Transverse colon (tissue), 4 donors: ENCODE measurements around the gene SUCLG2. TPM values are rescaled to one million over a fixed set of nuclear protein-coding genes. Genes with fewer than 3 reads are reported as not detected.

Experiments used
- DNase-seq: peaks from one replicate; pipeline ENCODE4 v3.0.0-alpha.2; 2019
- H3K27ac ChIP-seq, 4 donors: fragments of 200-600 bp; sonication (generic); 2 replicates each; pipeline ENCODE4 v1.5.1; 2016 to 2018; ENCODE audit warnings: inconsistent platforms in 4 of 4
- H3K27me3 ChIP-seq: fragments of 200-600 bp; sonication (generic); 2 replicates; pipeline ENCODE4 v1.5.1; 2017; ENCODE audit warnings: inconsistent platforms
- H3K36me3 ChIP-seq, 4 donors: fragments of 200-600 bp; sonication (generic); 2 replicates each; pipeline ENCODE4 v1.5.1; 2017 to 2019; ENCODE audit warnings: inconsistent platforms in 4 of 4
- H3K4me1 ChIP-seq, 4 donors: fragments of 200-600 bp; sonication (generic); 2 replicates each; pipeline ENCODE4 v1.5.1; 2017 to 2020; ENCODE audit warnings: inconsistent platforms in 4 of 4
- H3K4me3 ChIP-seq, 4 donors: fragments of 200-600 bp; sonication (generic); 1 replicate in 1 of 4; 2 replicates in 3 of 4; pipeline versions ENCODE4 v1.5.1 to v1.6.1; 2017 to 2019; ENCODE audit warnings: inconsistent platforms in 4 of 4
- H3K9me3 ChIP-seq, 2 donors: fragments of 200-600 bp; sonication (generic); 2 replicates each; pipeline ENCODE4 v1.5.1; 2017 to 2019; ENCODE audit warnings: inconsistent platforms in 2 of 2
- CTCF ChIP-seq, 5 experiments: fragments of 200-600 bp in 3 of 5; fragments of 450-650 bp in 2 of 5; sonication (generic) in 3 of 5; IDR thresholded peaks; 1 replicate in 2 of 5; 2 replicates in 3 of 5; pipeline ENCODE4 v1.5.1; 2016 to 2017; ENCODE audit warnings: antibody characterized with exemption in 5 of 5, inconsistent platforms in 3 of 5, mild to moderate bottlenecking in 2 of 5, moderate library complexity in 1 of 5
- EP300 ChIP-seq: sonication (generic); formaldehyde crosslinking; IDR thresholded peaks from one replicate; pipeline ENCODE4 v1.6.1; 2017; ENCODE audit warnings: antibody characterized with exemption, low read depth
- POLR2A ChIP-seq: fragments of 450-650 bp; IDR thresholded peaks from one replicate; pipeline ENCODE4 v1.6.1; 2016; ENCODE audit warnings: antibody characterized with exemption, mild to moderate bottlenecking, moderate library complexity
- POLR2AphosphoS5 ChIP-seq, 3 donors: sonication (generic); formaldehyde crosslinking; IDR thresholded peaks; one replicate each; pipeline ENCODE4 v1.6.1; 2016; ENCODE audit warnings: antibody characterized with exemption in 3 of 3
- WGBS, 2 donors: methylation state at CpG; one replicate each; pipeline ENCODE4 v1.1.5; 2018; ENCODE audit warnings: low coverage in 1 of 2; 5-methylcytosine and 5-hydroxymethylcytosine counted together
- in situ Hi-C, 4 donors: fragments of 200-750 bp; cut with MboI; loops; one replicate each; pipeline versions ENCODE4 v1.15.0 to v1.15.1; 2017; ENCODE audit warnings: low sequenced_read_pairs in 3 of 4, low pct_ligation_motif_present in 1 of 4, low pct_unique_long_range_greater_than_20kb in 1 of 4
- intact Hi-C: fragments of 100-400 bp; cut with DNase I; formaldehyde crosslinking; loops from one replicate; pipeline ENCODE4 v1.15.1; 2023; ENCODE audit warnings: low total_unique reads
- total RNA-seq, 4 donors: library from RNA; depleted of rRNA; stranded (reverse); fragments of >200 nt; gene quantifications; one replicate each; pipeline ENCODE4 v1.1.0, GENCODE V29; 2016

The SUCLG2 gene
- total RNA-seq, 4 donors from 2014 or later: 59.5 to 269 (median 160) TPM

GRCh38 chr3:67493808-67494207, 160.6 kb downstream of the SUCLG2 start:
- no peak overlapping the region for H3K27ac ChIP-seq
- peaks cover 0 to 19% (median 3%) of the 10 kb centered on the region in 4 donors for H3K36me3 ChIP-seq
- intact Hi-C loops: no loop called here
- no peak for TF ChIP-seq POLR2AphosphoS5 (IDR thresholded peaks at IDR 0.05)
- no peak for TF ChIP-seq CTCF (IDR thresholded peaks at IDR 0.05)
- TF ChIP-seq EP300: no peak
- TF ChIP-seq POLR2A: no peak
- no peaks in the 10 kb centered on the region for H3K9me3 ChIP-seq
- no peak overlapping the region for H3K4me3 ChIP-seq
- peaks cover 0 to 3% (median 0%) of the 10 kb centered on the region in 4 donors for H3K4me1 ChIP-seq
- in situ Hi-C loops: no loop called here
- WGBS, 2 donors: 93 to 95% methylated on average over 3 of the region's 3 CpGs
- no peaks in the 10 kb centered on the region for H3K27me3 ChIP-seq
- no peak for DNase-seq

- Histone ChIP-seq H3K36me3 (peaks cover 0 to 23% (median 2%) of the 10 kb centered on the region in 4 donors), H3K4me1 (peaks cover 0 to 3% (median 0%) of the 10 kb centered on the region in 4 donors), H3K4me3 (no peak overlapping the region), H3K27ac (no peak overlapping the region), H3K9me3 (no peaks in the 10 kb centered on the region), H3K27me3 (no peaks in the 10 kb centered on the region)
- no peak for DNase-seq
- in situ Hi-C loops (no loop called here), intact Hi-C loops (no loop called here)
- WGBS, 2 donors: 100% methylated on average over 1 of the region's 1 CpG
- TF ChIP-seq EP300: no peak
- no peak for TF ChIP-seq POLR2AphosphoS5 (IDR thresholded peaks at IDR 0.05)
- TF ChIP-seq POLR2A: no peak
- no peak for TF ChIP-seq CTCF (IDR thresholded peaks at IDR 0.05)
Observed at GRCh38 chr3:67490658-67491057, 163.8 kb downstream of the SUCLG2 start.

DNA sequence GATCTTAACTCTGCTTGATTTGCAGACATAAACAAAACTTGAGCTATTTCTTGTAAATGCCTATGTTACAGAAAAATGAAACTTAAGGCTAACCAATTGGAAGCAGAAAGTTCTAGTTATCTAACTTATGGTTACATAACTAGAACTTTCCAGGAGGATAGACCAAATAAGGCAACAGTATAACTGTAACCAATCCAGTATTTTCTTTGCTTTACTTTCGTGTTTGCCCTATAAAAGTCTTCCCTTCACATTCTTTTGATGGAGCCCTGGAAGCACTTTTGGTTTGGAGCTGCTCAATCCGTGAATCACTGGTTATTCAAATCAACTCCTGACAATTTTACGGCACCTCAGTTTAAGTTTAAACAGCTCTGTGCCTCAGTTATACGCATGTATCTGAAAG, 164.6 kb downstream of the SUCLG2 start:
- Histone ChIP-seq H3K27me3 (no peaks in the 10 kb centered on the region), H3K9me3 (no peaks in the 10 kb centered on the region), H3K4me3 (no peak overlapping the region), H3K27ac (peak overlapping the region in 1 of 4 donors; percentile 5), H3K36me3 (peaks cover 0 to 17% (median 0%) of the 10 kb centered on the region in 4 donors), H3K4me1 (peaks cover 0 to 3% (median 0%) of the 10 kb centered on the region in 4 donors)
- intact Hi-C loops (no loop called here), in situ Hi-C loops (no loop called here)
- no peak for TF ChIP-seq EP300
- TF ChIP-seq POLR2A: no peak
- TF ChIP-seq POLR2AphosphoS5 (IDR thresholded peaks at IDR 0.05): no peak
- no peak for TF ChIP-seq CTCF (IDR thresholded peaks at IDR 0.05)
- WGBS, 2 donors: 56 to 66% methylated on average over 4 of the region's 4 CpGs
- no peak for DNase-seq

DNA sequence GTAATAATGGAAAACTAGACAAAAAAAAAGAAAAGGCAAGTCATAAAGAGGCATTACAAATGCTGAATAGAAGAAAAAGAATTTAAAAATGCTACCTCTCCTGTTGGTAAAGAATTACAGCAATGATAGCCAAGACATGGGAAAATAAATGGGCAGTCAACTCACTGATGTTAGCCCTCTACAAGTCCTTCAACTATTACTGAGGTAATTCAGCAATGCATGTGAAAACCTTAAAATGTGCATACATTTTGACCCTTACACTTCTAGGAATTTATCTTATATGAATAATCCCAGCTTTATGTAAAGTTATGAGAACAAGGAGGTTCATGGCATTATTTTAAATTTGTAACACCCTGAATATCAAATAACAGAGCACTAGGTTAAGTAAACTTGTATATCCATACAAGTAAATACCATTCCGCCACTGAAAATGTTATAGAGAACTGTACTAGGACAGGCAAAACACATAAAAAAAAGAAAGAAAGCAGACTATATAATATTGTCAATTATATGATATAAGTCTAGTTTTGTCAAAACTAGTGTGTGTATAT, 166.8 kb downstream of the SUCLG2 start:
- Histone ChIP-seq H3K4me1 (peaks cover 0 to 3% (median 0%) of the 10 kb centered on the region in 4 donors), H3K4me3 (no peak overlapping the region), H3K36me3 (peaks cover 0 to 8% (median 0%) of the 10 kb centered on the region in 4 donors), H3K9me3 (no peaks in the 10 kb centered on the region), H3K27me3 (no peaks in the 10 kb centered on the region), H3K27ac (no peak overlapping the region)
- intact Hi-C loops (no loop called here), in situ Hi-C loops (no loop called here)
- DNase-seq: no peak
- TF ChIP-seq EP300 (no peak), POLR2A (no peak), POLR2AphosphoS5 (IDR thresholded peaks at IDR 0.05) (no peak), CTCF (IDR thresholded peaks at IDR 0.05) (no peak)
- 92 to 93% methylated on average over 1 of the region's 1 CpG for WGBS, 2 donors
